ENCODE data around the gene EIF2A.
A peak's percentile ranks its signal among the peaks of the same experiment; 100 is the strongest.
"Not testable (repeated sequence)": the region's sequence is repeated elsewhere in the genome, so short reads cannot be mapped to it uniquely, and the experiment has no call there.

Gene EIF2A

GRCh38 chr3:150546226-150547044, at the start of gene EIF2A, which contains the start of gene SERP1:
TSS of gene EIF2A (plus strand) at chr3:150546787. CDS start at chr3:150546803, 16 bp downstream.
TSS of gene SERP1 (minus strand) at chr3:150546496. CDS start at chr3:150546135, 361 bp downstream.
- DNase-seq (ENCODE audit: low read depth, low spot score), result peak; percentile 97

DNA sequence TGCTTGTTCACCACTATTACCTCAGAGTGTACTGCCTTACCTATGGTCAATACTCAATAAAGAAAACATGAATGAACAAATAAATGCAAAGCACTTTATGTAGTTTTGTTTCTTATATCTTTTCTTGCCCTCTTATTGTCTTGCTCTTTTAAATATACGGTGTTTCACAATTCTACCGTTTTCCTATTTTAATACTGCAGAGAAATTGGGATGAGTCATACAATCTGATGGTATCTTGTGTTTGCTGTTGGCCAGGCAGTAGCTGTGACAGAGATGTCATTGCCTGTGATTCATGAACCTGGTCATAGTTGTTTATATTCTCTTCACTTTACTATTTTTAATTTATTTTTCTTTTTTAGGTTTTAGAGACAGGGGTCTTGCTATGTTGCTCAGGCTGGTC, 48.6 kb upstream of the EIF2A start:
- DNase-seq (ENCODE audit: low read depth, low spot score), result no peak

GRCh38 chr3:150500960-150501359, 45.6 kb upstream of the EIF2A start:
- DNase-seq (ENCODE audit: low read depth, low spot score), result not testable (repeated sequence)

DNA sequence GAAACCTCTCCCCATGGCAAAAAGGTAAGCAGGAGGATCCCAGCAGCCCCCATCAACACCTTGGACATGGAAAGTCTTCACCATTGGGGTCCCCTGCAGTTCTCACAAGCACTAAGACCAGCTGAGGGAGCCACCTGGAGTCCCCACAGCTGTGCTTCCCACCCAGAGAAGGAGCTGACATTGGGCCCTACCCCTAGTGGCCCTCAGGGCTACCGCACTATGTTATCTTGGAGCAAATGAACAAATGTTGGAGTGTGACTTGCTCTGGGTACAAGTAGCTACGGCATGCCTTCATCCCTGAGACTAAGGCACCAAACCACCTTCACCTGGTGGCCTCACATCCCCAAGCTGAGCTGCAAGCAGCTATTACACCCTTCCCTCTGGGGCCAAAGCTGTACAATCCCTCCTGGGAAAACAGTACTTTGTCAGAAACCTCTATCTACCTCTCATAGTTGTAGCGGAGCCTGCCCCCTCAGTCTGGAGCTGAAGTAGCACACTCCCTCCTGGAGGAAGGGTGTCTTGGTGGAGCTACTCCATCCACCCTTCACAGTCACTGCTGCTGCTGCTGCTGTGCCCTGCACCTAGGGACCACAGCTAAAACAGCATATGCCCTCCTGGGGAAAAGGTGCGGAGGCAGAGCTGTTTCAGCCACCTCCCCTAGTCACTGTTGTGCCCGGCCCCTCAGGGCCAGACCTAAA, 43.0 kb upstream of the EIF2A start:
- no peak for DNase-seq (ENCODE audit: low read depth, low spot score)

- DNase-seq (ENCODE audit: low read depth, low spot score), result no peak
Observed at GRCh38 chr3:150504483-150504882, 42.1 kb upstream of the EIF2A start.

DNA sequence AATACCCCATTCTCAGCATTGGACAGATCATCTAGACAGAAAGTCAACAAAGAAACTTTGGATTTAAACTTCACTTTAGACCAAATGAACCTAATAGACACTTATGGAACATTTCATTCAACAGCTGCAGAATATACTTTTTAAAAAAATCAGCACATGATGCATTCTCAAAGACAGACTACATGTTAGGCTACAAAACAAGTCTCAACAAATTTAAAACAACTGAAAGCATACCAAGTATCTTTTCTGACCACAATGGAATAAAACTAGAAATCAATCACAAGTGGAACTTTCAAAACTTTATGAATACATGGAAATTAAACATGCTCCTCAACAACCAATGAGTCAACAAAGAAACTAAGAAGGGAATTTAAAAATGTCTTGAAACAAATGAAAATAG, 38.2 kb upstream of the EIF2A start:
- no peak for DNase-seq (ENCODE audit: low read depth, low spot score)

DNA sequence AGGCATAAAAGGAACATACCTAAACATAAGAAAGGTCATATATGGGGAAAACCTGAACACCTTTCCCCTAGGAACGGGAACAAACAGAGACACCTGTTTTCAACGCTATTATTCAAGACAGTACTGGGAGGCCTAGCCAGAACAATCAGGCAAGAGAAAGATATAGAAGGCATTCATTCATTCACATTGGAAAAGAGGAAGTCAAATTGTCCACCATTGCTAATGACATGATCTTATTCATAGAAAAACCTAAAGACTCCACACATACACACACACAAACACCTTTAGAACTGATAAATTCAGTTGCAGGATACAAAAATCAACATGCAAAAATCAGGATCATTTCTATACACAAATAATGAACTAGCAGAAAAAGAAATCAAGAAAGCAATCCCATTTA, 36.8 kb upstream of the EIF2A start:
- DNase-seq (ENCODE audit: low read depth, low spot score), result no peak

DNA sequence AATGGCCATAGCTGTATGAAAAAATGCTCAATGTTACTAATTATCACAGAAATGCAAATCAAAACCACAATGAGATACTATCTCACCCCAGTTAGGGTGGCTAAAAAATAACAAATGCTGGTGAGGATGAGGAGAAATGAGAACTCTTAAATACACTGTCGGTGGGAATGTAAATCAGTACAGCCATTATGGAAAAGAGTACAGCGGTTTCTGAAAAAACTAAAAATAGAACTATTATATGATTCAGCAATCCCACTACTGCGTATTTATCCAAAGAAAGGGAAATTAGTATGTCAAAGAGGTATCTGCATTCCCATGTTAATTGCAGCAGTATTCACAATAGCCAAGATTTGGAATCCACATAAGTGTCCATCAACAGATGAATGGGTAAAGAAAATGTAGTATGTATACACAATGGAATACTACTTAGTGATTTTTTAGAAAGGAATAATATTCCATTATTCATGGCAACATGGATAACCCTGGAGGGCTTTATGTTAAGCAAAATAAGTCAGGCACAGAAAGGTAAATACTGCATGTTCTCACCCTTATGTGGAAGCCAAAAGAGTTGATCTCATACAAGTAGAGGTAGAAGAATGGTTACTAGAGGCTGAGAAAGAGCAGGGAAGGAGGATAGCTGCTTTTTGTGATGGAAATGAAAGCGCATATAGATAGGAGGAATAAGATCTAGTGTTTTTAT, 35.3 kb upstream of the EIF2A start:
- no peak for DNase-seq (ENCODE audit: low read depth, low spot score)

DNA sequence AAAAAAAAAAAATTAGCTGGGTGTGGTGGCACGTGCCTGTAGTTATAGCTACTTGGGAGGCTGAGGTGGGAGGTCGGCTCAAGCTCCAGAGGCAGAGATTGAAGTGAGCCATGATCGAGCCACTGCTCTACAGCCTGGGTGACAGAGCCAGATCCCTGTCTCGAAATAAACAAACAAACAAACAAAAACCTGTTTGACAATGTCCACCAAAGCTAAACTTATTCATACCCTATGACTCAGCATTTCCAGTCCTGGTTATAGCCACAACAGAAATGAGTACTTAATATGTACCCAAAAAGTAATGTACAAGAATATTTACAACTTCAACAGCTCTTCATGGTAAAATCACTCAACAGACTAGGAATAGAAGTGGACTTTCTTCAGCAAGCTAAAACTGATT, 31.4 kb upstream of the EIF2A start:
- DNase-seq (ENCODE audit: low read depth, low spot score), result no peak

GRCh38 chr3:150519026-150519425, 27.6 kb upstream of the EIF2A start:
- no peak for DNase-seq (ENCODE audit: low read depth, low spot score)

GRCh38 chr3:150520408-150520807, 26.2 kb upstream of the EIF2A start:
- no peak for DNase-seq (ENCODE audit: low read depth, low spot score)

DNA sequence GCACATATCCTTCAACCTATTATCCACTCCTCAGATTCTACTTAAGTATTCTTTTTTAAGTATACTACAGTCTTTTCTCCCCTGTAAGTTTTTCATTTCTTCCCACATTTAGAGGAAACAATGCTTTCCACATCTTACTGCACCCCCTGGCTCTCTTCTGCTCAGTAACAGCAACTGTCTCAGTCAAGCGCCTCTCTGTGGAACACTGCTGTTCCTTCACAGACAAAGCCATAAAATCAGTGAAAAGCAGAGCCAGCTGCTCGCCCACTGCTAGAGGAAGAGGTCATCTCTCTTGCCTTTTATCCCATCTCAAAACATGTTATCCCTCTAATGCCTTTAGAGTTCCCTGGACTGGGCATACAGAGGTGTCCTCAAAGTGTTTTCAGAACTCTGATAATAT, 25.1 kb upstream of the EIF2A start:
- DNase-seq (ENCODE audit: low read depth, low spot score), result no peak

- no peak for DNase-seq (ENCODE audit: low read depth, low spot score)
Observed at GRCh38 chr3:150523538-150523937, 23.0 kb upstream of the EIF2A start.

GRCh38 chr3:150527464-150528255, 18.9 kb upstream of the EIF2A start:
- DNase-seq (ENCODE audit: low read depth, low spot score), result no peak

- DNase-seq (ENCODE audit: low read depth, low spot score), result no peak
Observed at GRCh38 chr3:150528354-150528797, 18.2 kb upstream of the EIF2A start.

- no peak for DNase-seq (ENCODE audit: low read depth, low spot score)
Observed at GRCh38 chr3:150531775-150532174, 14.8 kb upstream of the EIF2A start.

- DNase-seq (ENCODE audit: low read depth, low spot score), result no peak
Observed at GRCh38 chr3:150535204-150535603, 11.4 kb upstream of the EIF2A start.

DNA sequence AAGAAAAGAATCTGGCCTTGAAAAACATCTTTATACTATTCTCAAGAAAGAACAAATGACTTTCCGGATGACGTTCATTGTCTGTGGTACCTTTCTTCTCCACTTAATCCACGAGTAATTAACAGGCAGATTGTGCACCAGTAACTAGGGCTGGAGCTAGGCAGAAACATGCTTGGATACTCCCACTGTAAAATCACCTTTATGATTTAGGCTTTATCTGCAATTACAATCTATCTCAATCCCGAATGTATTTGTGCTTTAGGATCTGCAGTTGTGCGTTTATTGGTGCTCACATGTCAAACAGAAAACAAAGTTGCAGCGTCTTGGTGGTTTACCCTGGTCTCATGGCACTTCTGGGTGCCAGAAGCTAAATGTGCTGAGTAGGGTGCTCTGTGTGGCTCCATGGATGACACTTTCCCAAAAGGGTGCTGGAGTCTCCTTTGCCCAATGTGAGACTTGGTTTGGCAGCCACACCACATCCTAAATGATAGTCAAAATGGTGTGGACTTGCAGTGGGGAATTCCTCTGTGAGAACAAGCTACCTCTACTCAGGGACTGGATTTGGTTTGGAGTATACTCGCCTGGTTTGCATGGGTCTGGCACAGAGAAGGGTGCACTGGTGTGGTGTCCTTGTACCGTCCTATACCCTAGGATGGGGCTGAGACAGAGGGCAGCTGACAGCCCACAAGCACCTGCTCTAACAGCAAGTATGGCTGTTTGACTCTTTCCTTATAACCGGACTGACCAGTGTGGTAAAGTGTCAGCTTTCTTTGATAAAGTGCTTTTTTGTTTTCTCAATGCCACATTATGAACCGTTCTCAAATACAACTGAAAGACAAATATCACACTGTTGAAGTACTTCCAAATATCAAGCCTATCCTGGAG, 8.0 kb upstream of the EIF2A start:
- DNase-seq (ENCODE audit: low read depth, low spot score), result no peak

DNA sequence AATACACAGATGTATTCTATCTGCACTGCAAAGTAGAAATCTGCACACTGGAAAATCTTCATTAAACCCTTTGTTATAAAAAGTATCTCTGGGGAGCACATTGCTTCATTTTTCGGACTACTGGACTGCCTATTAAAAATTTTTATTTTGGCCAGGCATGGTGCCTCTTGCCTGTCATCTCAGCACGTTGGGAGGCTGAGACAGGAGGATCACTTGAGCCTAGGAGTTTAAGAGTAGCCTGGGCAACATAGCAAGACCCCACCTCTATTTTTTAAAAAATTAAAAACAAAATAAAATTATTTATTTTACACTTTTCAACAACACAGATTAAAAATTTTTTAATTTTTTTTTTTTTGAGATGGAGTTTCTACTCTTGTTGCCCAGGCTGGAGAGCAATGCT, 6.3 kb upstream of the EIF2A start:
- DNase-seq (ENCODE audit: low read depth, low spot score), result no peak

- DNase-seq (ENCODE audit: low read depth, low spot score), result no peak
Observed at GRCh38 chr3:150540991-150541390, 5.6 kb upstream of the EIF2A start.

Data from activated naive CD8-positive, alpha-beta T cell treated with anti-CD3 and anti-CD28 coated beads, Interleukin-2, amount 50 U/mL, for 16 hours (primary cell).